ENCODE results near the gene AP1S2.

The AP1S2 gene

GRCh38 chrX:15786915-15787314, 67.7 kb downstream of the AP1S2 start:
- H3K27me3 ChIP-seq (ENCODE audit: insufficient read depth, poor library complexity, severe bottlenecking), result no peaks in the 10 kb centered on the region
- H3K36me3 ChIP-seq (ENCODE audit: low read depth), result no peaks in the 10 kb centered on the region
- no peaks in the 10 kb centered on the region for H3K9me3 ChIP-seq (ENCODE audit: severe bottlenecking)
- TF ChIP-seq, protein P1, sequence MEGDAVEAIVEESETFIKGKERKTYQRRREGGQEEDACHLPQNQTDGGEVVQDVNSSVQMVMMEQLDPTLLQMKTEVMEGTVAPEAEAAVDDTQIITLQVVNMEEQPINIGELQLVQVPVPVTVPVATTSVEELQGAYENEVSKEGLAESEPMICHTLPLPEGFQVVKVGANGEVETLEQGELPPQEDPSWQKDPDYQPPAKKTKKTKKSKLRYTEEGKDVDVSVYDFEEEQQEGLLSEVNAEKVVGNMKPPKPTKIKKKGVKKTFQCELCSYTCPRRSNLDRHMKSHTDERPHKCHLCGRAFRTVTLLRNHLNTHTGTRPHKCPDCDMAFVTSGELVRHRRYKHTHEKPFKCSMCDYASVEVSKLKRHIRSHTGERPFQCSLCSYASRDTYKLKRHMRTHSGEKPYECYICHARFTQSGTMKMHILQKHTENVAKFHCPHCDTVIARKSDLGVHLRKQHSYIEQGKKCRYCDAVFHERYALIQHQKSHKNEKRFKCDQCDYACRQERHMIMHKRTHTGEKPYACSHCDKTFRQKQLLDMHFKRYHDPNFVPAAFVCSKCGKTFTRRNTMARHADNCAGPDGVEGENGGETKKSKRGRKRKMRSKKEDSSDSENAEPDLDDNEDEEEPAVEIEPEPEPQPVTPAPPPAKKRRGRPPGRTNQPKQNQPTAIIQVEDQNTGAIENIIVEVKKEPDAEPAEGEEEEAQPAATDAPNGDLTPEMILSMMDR (IDR thresholded peaks at IDR 0.05; ENCODE audit: poor library complexity, severe bottlenecking), result no peak
- DNase-seq (ENCODE audit: low spot score), result no peak
- H3K4me3 ChIP-seq (ENCODE audit: severe bottlenecking), result no peak overlapping the region
- no peaks in the 10 kb centered on the region for H3K4me1 ChIP-seq (ENCODE audit: insufficient read depth, poor library complexity, severe bottlenecking)
- no peak for ATAC-seq (ENCODE audit: low read depth)
- no peak overlapping the region for H3K27ac ChIP-seq (ENCODE audit: poor library complexity, severe bottlenecking)

DNA sequence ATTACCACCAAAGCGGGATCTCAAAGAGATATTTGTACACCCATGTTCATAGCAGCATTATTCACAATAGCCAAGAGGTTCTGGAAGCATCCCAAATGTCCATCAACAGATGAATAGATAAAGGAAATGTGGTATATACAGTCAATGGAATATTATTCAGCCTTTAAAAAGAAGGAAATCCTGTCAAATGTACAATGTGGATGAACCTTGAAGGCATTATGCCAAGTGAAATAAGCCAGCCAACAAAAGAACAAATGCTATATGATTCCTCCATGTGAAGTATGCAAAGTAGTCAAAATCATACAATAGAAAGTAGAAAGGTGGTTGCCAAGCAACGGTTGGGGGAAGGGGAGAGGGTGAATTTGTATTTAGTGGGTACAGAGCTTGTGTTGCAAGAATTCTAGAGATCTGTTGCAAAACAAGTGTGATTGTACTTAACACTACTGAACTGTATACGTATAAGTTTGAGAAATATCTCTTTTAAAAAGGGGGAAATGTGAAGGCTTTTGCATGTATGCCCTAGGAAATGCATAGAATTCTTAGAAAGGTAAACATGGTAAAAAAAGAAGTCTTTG, 69.3 kb downstream of the AP1S2 start:
- H3K9me3 ChIP-seq (ENCODE audit: severe bottlenecking), result no peaks in the 10 kb centered on the region
- TF ChIP-seq, protein P1 (IDR thresholded peaks at IDR 0.05; ENCODE audit: poor library complexity, severe bottlenecking), result no peak
- ATAC-seq (ENCODE audit: low read depth) (no peak), DNase-seq (ENCODE audit: low spot score) (no peak)
- H3K4me1 ChIP-seq (ENCODE audit: insufficient read depth, poor library complexity, severe bottlenecking), result no peaks in the 10 kb centered on the region
- no peak overlapping the region for H3K4me3 ChIP-seq (ENCODE audit: severe bottlenecking)
- no peaks in the 10 kb centered on the region for H3K27me3 ChIP-seq (ENCODE audit: insufficient read depth, poor library complexity, severe bottlenecking)
- no peaks in the 10 kb centered on the region for H3K36me3 ChIP-seq (ENCODE audit: low read depth)
- H3K27ac ChIP-seq (ENCODE audit: poor library complexity, severe bottlenecking), result no peak overlapping the region

DNA sequence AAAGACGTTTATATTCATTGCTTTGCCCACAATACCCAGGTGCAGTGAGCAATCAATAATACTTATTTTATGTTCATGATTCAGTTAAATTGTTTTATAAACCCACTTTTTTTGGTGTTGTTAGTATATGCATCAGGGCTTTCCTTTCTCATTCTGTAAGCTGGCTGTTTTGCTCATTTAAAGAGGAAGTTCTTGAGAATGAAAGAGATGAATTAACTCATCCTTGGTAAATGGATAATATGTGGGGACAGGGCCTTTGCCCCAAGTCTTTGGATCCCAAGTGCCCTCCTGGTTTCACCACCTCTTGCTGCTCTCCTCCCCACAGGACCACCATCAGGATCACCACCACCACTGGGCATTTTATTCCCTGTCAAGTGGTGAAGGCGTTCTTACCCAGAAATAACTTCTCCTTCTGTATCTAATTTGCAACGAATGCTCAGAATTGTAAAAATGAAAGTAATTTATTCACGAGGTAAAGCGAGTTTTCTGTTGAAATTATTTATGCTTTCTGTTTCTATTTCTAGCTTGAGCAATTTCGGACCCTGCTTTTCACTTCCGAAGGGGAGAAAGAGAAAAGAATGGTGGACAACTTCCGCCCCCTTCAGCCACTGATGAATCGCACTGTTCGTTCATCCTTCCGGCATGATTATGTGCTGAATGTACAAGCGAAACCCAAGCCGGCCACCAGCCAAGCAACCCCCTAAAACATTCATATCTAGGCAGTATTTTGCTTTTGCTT, 72.5 kb downstream of the AP1S2 start:
- Histone ChIP-seq H3K4me1 (ENCODE audit: insufficient read depth, poor library complexity, severe bottlenecking) (no peaks in the 10 kb centered on the region), H3K4me3 (ENCODE audit: severe bottlenecking) (no peak overlapping the region), H3K36me3 (ENCODE audit: low read depth) (no peaks in the 10 kb centered on the region), H3K27ac (ENCODE audit: poor library complexity, severe bottlenecking) (no peak overlapping the region), H3K27me3 (ENCODE audit: insufficient read depth, poor library complexity, severe bottlenecking) (no peaks in the 10 kb centered on the region), H3K9me3 (ENCODE audit: severe bottlenecking) (no peaks in the 10 kb centered on the region)
- TF ChIP-seq, protein P1 (IDR thresholded peaks at IDR 0.05; ENCODE audit: poor library complexity, severe bottlenecking), result no peak
- DNase-seq (ENCODE audit: low spot score), result no peak
- ATAC-seq (ENCODE audit: low read depth), result no peak
